Fibroblast of gingiva (primary cell): ENCODE data around the gene PELI2.

ENCODE experiments used
- DNase-seq: peaks from one replicate; pipeline ENCODE4 v3.0.0-alpha.2; 2011; ENCODE audit warnings: low read depth

Gene PELI2

DNA sequence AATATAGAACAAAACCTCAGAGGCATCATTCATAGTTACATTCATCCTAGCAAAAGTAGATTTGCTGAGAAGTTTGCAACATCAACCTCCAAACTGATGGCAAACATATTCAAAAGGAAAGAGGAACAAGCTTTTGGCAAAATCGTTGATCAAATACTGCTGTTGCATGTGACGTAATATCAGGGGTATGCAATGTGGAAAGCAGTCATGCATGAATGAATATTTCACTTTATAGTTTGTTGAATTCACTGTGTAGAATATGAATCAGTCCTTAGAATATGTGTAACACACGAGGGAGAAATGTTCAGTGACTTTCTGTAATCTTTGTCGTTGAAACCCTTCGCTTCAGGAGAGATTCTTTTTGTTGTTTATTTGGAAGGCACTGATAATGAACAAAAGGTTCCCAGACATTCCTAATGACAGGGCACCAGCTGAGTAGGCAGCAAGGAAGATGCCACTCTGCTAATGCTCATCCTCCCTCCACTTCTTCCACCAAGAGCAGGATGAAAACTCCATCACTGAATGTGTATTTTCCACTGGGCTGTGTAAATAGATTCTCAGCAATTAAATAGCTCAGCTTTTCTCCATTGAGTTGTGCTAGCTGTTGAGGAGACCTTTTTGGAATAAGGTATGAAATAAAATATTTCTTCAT, 126.1 kb downstream of the PELI2 start:
- DNase-seq, result peak; percentile 95

DNA sequence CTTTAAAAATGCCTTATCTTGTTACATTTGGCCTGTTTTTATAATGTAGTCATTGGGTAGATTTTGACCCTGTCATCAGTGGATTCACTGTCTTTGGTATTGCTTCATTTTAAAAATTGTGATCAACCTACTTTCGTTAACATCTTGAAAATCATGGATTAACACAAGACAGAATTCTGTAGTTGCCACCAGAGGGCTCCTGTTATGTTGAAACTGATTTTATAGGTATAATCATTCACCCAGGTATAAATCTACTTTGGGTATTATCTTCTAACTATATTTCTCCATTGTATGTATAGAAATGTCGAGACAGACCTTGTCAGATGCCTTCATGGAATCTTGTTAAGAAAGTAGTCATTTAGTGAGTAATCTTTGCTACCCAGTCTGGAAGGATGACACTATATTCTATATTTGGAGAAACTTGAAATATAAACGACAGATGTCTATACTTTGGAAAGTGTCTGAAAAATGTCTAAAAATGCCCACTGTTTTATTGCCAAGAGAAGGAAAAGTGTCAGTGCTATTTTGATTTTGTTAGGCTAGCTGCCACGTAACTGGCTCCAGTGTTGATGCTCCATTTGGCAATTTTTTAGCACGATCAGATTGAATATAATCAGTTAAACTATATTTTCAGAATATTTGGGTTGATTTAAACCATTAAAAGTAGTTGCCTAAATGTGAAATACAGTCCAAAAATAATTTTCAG, 129.4 kb downstream of the PELI2 start:
- DNase-seq, result no peak

GRCh38 chr14:56248442-56248841, 130.2 kb downstream of the PELI2 start:
- DNase-seq, result no peak

- DNase-seq, result no peak
Measured at GRCh38 chr14:56261046-56261445, 142.8 kb downstream of the PELI2 start.

GRCh38 chr14:56262530-56262929, 144.3 kb downstream of the PELI2 start:
- DNase-seq, result no peak

- no peak for DNase-seq
Measured at GRCh38 chr14:56268039-56268438, 149.8 kb downstream of the PELI2 start.

DNA sequence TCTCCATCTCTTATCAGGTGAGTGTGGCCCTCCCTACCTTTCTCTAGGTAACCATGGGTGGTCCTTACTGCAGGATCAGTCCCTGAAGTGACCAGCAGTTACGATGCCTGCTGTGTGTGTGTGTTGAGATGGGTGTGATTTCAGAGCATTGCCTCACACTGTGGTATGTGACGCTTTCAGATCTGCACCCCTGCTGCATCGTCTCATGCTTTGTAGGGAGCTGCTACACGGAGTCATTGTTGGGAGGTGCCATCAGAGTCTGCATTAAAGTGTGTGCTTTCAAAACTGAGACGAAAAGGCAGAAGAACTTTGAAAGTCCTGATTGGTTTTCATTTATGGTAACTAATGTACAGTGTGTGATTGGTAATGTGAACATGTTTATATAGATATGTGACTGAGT, 150.5 kb downstream of the PELI2 start:
- DNase-seq, result peak; percentile 36

DNA sequence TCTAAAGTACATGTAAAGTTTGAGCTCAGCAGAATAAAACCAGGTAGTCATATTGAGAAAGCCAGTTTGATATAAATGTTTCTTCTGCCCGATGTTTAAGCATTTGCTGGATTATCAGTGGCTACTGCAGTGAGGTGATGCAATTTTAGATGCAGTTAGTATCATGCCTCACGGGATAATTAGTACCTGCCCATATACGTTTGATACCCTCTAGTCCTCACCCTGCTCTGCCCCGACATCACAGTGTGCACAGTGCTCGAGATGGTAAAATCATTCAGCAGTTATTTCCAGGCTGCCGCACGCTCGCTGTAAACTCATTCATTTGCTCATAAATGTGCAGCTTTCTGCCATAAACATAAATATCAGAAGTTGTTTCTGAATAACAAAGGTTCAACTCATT, 152.7 kb downstream of the PELI2 start:
- no peak for DNase-seq

DNA sequence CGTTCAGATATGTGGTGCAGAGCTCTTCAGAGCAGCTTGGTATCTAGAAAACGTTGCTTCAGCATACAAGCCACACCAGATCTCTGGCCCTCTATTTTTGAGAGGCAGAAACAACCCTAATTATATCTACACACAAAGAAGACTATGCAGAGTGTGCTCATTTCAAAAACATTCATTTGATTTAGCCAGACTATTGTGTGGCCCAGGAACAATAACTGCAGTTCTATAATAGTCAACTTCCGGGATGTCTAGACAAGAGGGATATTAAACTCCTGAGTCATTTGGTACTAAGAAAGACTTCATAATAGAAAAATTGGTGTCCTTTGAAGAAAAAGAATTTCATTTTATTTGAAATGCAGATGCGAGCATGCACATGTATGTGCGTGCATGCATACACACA, 153.8 kb downstream of the PELI2 start:
- DNase-seq, result peak; percentile 16

DNA sequence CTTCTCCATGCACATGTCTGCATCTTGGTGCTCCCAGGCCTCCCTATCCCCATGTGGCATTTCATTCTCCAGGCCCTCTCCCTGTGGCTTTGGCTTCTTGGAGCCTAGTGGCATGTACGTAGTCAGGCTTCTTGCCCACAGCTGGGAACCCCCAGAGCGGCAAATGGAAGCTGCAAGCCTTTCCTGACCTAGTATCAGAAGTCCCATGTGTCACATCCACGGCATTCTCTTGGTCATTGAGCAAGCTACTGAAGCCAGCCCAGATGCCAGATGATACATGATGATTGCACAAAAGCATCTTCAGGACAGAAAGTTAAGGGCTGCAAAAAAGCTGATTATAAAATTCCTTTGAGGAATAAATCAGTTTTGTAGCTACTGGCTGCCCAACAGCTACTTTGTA, 154.9 kb downstream of the PELI2 start:
- peak; percentile 92 for DNase-seq

- DNase-seq, result peak; percentile 24
Measured at GRCh38 chr14:56273951-56274350, 155.7 kb downstream of the PELI2 start.

GRCh38 chr14:56274556-56274955, 156.3 kb downstream of the PELI2 start:
- peak; percentile 81 for DNase-seq

DNA sequence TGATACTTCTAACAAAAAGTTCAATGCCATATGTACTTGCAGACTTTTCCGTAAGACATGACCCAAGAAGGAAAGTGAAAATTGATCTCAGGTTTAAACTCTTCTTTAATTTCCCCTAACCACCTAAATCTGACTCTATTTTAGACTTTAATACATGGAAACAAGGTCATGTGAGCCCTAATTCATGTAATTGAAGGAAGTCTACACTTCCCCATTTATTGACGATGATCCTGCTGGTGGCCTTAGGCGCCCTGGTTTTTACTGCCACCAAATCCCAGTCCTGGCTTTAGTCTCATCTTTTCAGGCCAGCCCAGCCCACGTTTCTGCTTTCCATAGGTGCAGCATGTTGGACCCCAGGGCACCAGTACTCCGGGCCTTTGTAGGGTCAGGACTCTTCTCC, 157.9 kb downstream of the PELI2 start:
- no peak for DNase-seq

DNA sequence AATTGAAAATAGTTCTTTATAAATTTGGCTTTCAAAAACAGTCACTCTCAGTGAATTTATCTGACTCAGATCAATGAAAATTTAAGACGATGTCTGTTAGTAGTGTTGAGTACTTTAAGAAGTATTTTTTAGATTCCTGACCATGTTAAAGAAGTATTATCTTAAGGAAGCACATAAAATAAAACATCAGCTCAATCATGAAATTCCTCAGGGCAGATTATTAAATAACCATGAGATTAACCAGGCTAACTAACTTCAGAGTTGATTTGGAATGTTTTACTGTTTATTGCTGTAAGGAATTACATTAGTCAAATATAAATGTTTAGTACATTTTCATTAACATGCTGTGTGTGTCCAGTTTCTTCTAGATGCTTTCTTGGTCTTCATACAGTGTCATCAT, 160.2 kb downstream of the PELI2 start:
- no peak for DNase-seq

GRCh38 chr14:56280843-56281242, 162.6 kb downstream of the PELI2 start:
- DNase-seq, result no peak

DNA sequence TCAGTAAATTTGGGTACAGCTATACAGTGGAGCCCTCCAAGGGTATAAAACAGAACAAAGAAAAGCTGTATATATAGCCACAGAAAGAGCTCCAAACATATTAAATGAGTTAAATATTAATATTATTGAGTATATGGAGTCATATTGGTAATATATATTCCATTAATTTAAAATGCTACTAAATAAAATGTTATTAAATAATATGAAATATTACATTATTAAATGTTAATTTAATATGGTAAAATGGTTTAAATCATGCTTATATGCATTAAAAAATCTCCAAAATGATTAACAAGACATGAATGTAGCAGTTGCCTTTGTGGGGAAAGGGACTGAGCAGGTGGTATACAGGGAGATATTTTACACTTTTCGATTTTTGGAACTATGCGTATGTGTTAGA, 164.0 kb downstream of the PELI2 start:
- no peak for DNase-seq

- no peak for DNase-seq
Measured at GRCh38 chr14:56284641-56285040, 166.4 kb downstream of the PELI2 start.

GRCh38 chr14:56289155-56289554, 170.9 kb downstream of the PELI2 start:
- no peak for DNase-seq

- no peak for DNase-seq
Measured at GRCh38 chr14:56290195-56290594, 172.0 kb downstream of the PELI2 start.

DNA sequence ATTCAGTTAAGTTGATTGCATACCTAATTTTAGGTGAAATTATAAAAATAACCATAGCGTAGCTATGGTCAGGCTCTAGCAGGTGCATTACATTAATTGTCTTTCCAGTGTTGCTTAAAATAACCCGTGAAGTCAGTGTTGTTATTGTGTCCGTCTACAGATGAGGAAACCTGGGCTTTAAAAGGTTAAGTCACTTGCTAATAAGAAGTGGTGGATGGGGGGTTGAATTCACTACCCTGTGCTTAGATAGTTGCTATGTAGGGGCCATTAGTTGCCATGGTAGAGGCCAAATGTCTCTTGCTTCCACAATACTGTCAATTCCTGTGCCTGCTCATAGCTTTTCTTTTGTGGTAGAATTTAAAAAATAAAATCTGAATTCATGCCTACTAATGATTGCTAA, 174.8 kb downstream of the PELI2 start:
- DNase-seq, result no peak

DNA sequence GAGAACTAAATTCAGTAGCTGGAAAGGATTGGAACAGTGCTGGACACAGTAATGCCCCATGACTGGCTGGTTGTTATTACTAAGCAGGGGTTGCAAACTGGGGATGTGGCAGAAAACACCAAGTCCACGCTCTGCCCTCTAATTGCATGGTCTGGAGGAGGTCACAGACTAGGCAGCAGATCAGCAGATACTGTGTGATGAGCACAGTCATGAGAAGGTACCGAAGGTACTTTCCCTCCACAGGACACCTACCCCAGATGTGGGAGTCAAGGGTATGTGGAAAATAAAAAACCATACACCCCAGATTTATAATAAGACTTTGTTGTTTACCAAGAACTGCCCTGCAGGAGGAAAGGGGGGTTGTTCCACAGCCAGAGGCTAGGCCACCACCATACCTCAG, 175.3 kb downstream of the PELI2 start:
- no peak for DNase-seq

- no peak for DNase-seq
Measured at GRCh38 chr14:56294128-56294527, 175.9 kb downstream of the PELI2 start.

DNA sequence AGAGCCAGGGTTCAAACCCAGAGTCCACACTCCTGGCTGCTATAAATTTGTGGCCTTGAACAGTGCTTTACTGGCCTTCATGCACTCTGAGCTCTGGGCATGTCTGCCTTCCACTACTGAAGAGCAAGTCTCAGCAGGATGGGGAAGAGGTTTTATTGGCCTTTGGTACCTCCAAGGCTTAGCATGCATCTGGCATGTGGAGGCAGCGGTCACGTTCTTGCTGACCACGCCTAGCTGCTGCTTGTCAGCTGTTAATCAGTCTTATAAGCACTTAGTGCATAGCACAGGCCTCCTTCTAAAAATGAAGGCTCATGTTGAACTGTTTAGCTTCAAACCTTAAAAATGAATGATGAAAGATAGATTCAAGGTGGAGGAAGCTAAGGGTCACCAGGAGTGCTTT, 177.5 kb downstream of the PELI2 start:
- DNase-seq, result no peak

- DNase-seq, result no peak
Measured at GRCh38 chr14:56297449-56297848, 179.2 kb downstream of the PELI2 start.
